SK-N-SH treated with all-trans-retinoic acid at 6 μM for 48 hours (cell line): ENCODE results near the gene TPO.

Experiments used
- ATAC-seq: fragments of 200-7000 bp; cut with Tn5 transposase; 3 replicates; pipeline ENCODE4 v1.9.1; 2020; ENCODE audit warnings: mild to moderate bottlenecking, moderate library complexity
- CSDC2 ChIP-seq: fragments of 250-450 bp; sonication (Bioruptor Pico); IDR thresholded peaks from 2 replicates; pipeline ENCODE4 v1.5.0; 2020; ENCODE audit warnings: mild to moderate bottlenecking, moderate library complexity
- GLIS3 ChIP-seq: fragments of 250-450 bp; sonication (Bioruptor Pico); IDR thresholded peaks from 2 replicates; pipeline ENCODE4 v1.5.0; 2020; ENCODE audit warnings: mild to moderate bottlenecking, moderate library complexity
- ISL1 ChIP-seq: fragments of 250-450 bp; sonication (Bioruptor Pico); IDR thresholded peaks from 2 replicates; pipeline ENCODE4 v2.1.2; 2022; ENCODE audit warnings: mild to moderate bottlenecking, moderate library complexity
- RARB ChIP-seq: fragments of 250-450 bp; sonication (Bioruptor Pico); IDR thresholded peaks from 2 replicates; pipeline ENCODE4 v1.8.0; 2021; ENCODE audit warnings: mild to moderate bottlenecking, moderate library complexity
- SNAI2 ChIP-seq: fragments of 250-450 bp; sonication (Bioruptor Pico); IDR thresholded peaks from 2 replicates; pipeline ENCODE4 v1.5.0; 2020; ENCODE audit warnings: mild to moderate bottlenecking, moderate library complexity
- TCF4 ChIP-seq: fragments of 250-450 bp; sonication (Bioruptor Pico); IDR thresholded peaks from 2 replicates; pipeline ENCODE4 v1.8.0; 2021; ENCODE audit warnings: mild to moderate bottlenecking, moderate library complexity, borderline replicate concordance
- TOX ChIP-seq: fragments of 250-450 bp; sonication (Bioruptor Pico); IDR thresholded peaks from 2 replicates; pipeline ENCODE4 v1.8.0; 2021; ENCODE audit warnings: mild to moderate bottlenecking, moderate library complexity, borderline replicate concordance
- ZC3H10 ChIP-seq: fragments of 250-450 bp; sonication (Bioruptor Pico); IDR thresholded peaks from 2 replicates; pipeline ENCODE4 v1.5.1; 2021; ENCODE audit warnings: mild to moderate bottlenecking, moderate library complexity
- ZFP30 ChIP-seq: fragments of 450-650 bp; formaldehyde crosslinking; IDR thresholded peaks from 2 replicates; pipeline ENCODE4 v1.5.0; 2022; ENCODE audit warnings: mild to moderate bottlenecking, moderate library complexity
- ZNF565 ChIP-seq: fragments of 450-650 bp; formaldehyde crosslinking; conservative IDR thresholded peaks from 2 replicates; pipeline ENCODE4 v1.5.0; 2020; ENCODE audit warnings: low read depth, mild to moderate bottlenecking, moderate library complexity
- ZNF8 ChIP-seq: fragments of 450-650 bp; formaldehyde crosslinking; IDR thresholded peaks from 2 replicates; pipeline ENCODE4 v1.5.0; 2020; ENCODE audit warnings: mild to moderate bottlenecking, moderate library complexity
- TF ChIP-seq, protein P1 (sequence below): fragments of 250-450 bp; sonication (Bioruptor Pico); IDR thresholded peaks from 2 replicates; pipeline ENCODE4 v1.5.0; 2020; ENCODE audit warnings: mild to moderate bottlenecking, moderate library complexity
- TF ChIP-seq, protein P2 (sequence below): fragments of 250-450 bp; sonication (Bioruptor Pico); IDR thresholded peaks from 2 replicates; pipeline ENCODE4 v1.8.0; 2020; ENCODE audit warnings: mild to moderate bottlenecking, moderate library complexity, borderline replicate concordance
- TF ChIP-seq, protein P3 (sequence below): fragments of 250-450 bp; sonication (Bioruptor Pico); IDR thresholded peaks from 2 replicates; pipeline ENCODE4 v1.8.0; 2021; ENCODE audit warnings: low read depth, mild to moderate bottlenecking, moderate library complexity, borderline replicate concordance
- TF ChIP-seq, protein P4 (sequence below): fragments of 250-450 bp; sonication (Bioruptor Pico); IDR thresholded peaks from 2 replicates; pipeline ENCODE4 v1.5.1; 2020; ENCODE audit warnings: low read depth, mild to moderate bottlenecking, moderate library complexity
- TF ChIP-seq, protein P5 (sequence below): fragments of 250-450 bp; sonication (Bioruptor Pico); IDR thresholded peaks from 2 replicates; pipeline ENCODE4 v1.5.1; 2021; ENCODE audit warnings: mild to moderate bottlenecking, moderate library complexity

TPO gene

DNA sequence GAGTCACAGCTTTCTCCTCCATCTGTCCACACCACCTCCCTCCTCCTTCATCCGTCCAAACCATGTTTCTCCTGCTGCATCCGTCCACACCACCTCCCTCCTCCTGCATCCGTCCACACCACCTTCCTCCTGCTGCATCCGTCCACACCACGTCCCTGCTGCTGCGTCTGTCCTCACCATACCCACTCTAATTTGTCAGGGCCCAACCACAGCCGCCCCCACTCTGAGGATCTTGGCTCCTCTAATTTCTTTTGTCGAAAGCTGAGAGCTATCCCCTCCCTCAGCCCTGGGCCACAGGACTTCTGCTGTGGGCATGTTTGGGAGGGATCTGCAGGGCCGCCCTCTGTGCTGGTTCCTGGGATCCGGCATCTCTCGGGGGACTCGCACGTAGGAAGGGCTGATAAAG, 67.4 kb downstream of the TPO start:
- TF ChIP-seq SNAI2 (CRISPR knock-in tag) (no peak), ZNF565 (CRISPR knock-in tag) (no peak), ISL1 (CRISPR knock-in tag) (no peak), ZFP30 (no peak), TOX (CRISPR knock-in tag) (no peak), ZC3H10 (CRISPR knock-in tag) (no peak), CSDC2 (CRISPR knock-in tag) (no peak), GLIS3 (CRISPR knock-in tag) (no peak), ZNF8 (CRISPR knock-in tag) (no peak)
- TF ChIP-seq, protein P1, sequence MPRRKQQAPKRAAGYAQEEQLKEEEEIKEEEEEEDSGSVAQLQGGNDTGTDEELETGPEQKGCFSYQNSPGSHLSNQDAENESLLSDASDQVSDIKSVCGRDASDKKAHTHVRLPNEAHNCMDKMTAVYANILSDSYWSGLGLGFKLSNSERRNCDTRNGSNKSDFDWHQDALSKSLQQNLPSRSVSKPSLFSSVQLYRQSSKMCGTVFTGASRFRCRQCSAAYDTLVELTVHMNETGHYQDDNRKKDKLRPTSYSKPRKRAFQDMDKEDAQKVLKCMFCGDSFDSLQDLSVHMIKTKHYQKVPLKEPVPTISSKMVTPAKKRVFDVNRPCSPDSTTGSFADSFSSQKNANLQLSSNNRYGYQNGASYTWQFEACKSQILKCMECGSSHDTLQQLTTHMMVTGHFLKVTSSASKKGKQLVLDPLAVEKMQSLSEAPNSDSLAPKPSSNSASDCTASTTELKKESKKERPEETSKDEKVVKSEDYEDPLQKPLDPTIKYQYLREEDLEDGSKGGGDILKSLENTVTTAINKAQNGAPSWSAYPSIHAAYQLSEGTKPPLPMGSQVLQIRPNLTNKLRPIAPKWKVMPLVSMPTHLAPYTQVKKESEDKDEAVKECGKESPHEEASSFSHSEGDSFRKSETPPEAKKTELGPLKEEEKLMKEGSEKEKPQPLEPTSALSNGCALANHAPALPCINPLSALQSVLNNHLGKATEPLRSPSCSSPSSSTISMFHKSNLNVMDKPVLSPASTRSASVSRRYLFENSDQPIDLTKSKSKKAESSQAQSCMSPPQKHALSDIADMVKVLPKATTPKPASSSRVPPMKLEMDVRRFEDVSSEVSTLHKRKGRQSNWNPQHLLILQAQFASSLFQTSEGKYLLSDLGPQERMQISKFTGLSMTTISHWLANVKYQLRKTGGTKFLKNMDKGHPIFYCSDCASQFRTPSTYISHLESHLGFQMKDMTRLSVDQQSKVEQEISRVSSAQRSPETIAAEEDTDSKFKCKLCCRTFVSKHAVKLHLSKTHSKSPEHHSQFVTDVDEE: no peak
- TF ChIP-seq, protein P2, sequence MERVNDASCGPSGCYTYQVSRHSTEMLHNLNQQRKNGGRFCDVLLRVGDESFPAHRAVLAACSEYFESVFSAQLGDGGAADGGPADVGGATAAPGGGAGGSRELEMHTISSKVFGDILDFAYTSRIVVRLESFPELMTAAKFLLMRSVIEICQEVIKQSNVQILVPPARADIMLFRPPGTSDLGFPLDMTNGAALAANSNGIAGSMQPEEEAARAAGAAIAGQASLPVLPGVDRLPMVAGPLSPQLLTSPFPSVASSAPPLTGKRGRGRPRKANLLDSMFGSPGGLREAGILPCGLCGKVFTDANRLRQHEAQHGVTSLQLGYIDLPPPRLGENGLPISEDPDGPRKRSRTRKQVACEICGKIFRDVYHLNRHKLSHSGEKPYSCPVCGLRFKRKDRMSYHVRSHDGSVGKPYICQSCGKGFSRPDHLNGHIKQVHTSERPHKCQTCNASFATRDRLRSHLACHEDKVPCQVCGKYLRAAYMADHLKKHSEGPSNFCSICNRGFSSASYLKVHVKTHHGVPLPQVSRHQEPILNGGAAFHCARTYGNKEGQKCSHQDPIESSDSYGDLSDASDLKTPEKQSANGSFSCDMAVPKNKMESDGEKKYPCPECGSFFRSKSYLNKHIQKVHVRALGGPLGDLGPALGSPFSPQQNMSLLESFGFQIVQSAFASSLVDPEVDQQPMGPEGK: no peak
- TF ChIP-seq, protein P3, sequence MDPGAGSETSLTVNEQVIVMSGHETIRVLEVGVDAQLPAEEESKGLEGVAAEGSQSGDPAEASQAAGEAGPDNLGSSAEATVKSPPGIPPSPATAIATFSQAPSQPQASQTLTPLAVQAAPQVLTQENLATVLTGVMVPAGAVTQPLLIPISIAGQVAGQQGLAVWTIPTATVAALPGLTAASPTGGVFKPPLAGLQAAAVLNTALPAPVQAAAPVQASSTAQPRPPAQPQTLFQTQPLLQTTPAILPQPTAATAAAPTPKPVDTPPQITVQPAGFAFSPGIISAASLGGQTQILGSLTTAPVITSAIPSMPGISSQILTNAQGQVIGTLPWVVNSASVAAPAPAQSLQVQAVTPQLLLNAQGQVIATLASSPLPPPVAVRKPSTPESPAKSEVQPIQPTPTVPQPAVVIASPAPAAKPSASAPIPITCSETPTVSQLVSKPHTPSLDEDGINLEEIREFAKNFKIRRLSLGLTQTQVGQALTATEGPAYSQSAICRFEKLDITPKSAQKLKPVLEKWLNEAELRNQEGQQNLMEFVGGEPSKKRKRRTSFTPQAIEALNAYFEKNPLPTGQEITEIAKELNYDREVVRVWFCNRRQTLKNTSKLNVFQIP (CRISPR knock-in tag): no peak
- TF ChIP-seq, protein P4, sequence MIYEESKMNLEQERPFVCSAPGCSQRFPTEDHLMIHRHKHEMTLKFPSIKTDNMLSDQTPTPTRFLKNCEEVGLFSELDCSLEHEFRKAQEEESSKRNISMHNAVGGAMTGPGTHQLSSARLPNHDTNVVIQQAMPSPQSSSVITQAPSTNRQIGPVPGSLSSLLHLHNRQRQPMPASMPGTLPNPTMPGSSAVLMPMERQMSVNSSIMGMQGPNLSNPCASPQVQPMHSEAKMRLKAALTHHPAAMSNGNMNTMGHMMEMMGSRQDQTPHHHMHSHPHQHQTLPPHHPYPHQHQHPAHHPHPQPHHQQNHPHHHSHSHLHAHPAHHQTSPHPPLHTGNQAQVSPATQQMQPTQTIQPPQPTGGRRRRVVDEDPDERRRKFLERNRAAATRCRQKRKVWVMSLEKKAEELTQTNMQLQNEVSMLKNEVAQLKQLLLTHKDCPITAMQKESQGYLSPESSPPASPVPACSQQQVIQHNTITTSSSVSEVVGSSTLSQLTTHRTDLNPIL (CRISPR knock-in tag): no peak
- TF ChIP-seq, protein P5, sequence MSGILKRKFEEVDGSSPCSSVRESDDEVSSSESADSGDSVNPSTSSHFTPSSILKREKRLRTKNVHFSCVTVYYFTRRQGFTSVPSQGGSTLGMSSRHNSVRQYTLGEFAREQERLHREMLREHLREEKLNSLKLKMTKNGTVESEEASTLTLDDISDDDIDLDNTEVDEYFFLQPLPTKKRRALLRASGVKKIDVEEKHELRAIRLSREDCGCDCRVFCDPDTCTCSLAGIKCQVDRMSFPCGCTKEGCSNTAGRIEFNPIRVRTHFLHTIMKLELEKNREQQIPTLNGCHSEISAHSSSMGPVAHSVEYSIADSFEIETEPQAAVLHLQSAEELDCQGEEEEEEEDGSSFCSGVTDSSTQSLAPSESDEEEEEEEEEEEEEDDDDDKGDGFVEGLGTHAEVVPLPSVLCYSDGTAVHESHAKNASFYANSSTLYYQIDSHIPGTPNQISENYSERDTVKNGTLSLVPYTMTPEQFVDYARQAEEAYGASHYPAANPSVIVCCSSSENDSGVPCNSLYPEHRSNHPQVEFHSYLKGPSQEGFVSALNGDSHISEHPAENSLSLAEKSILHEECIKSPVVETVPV: no peak
- TF ChIP-seq, all 23 proteins: peak for 0

DNA sequence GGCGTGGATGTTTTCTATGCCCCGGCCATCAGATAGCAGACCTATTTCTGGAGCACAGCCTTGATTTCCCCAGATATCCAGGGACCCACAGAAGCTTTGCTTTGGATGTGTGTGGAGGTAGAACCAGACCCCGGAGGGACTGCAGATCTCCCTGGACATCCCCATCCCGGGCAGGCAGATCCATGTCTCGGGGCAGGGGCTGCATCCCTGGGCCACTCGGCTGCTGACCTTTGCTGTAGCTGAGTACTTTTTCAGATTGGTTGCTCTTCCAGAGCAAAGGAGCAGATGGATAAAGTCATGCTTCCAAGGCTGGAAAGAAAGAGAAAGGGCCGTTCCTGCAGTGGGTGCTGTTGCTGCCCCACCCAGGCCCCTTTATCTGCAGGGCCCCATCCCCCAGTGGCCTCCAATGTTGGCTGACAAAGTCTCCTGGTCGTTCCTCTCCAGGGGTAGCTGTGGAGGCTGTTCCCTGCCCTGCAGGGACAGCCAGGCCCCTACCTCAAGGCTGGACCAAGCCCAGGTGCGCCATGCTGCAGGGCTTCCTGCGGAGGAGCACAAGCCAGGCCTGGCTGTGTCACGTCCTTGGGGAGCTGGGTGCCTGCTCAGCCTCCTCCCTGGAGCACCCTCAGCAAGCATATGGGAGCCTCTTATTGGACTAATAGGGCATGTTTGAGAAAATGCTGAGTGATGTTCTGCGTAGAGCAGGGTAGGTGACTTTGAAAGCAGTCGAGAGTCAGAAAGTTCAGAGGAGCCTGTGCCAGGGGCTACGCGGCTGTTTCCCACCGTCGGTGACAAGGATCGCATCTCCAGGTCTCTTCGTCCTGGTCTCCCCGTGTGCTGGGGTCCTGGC, 68.4 kb downstream of the TPO start:
- ATAC-seq: no peak

More for the DNA sequence above, 67.4 kb downstream of the TPO start:
- no peak for ATAC-seq

DNA sequence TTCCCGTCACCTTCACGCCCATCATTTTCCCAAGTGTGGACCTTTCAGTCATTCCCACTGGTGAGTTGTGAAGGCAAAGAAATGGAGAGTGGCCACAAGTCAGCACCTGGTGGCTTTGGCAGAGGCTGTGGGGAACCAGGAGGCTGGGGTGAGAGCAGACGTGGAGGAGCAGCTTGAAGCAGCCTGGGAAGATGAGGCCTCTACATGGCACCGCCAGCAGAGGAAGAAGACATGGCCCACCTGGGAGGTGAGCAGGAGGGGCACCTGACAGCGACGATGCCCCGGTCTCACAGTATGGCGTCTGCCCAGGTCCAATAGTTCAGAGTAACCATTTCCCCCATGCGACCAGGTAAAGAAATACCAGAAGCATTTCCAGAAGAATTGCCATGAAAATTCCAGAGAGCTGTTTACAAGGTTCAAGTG, 69.0 kb downstream of the TPO start:
- ATAC-seq: no peak
- no peak for TF ChIP-seq ZNF565 (CRISPR knock-in tag)
- TF ChIP-seq, protein P1: no peak

More for the DNA sequence above, 68.4 kb downstream of the TPO start:
- no peak for TF ChIP-seq TCF4 (CRISPR knock-in tag)
- no peak for TF ChIP-seq RARB (CRISPR knock-in tag)
- TF ChIP-seq CSDC2 (CRISPR knock-in tag): no peak
- TF ChIP-seq ZNF565 (CRISPR knock-in tag): no peak
- TF ChIP-seq, protein P5: no peak
- no peak for TF ChIP-seq ZFP30
